K562 (cell line): Measurements from ENCODE around the gene FKBP3. TPM values are rescaled to one million over a fixed set of nuclear protein-coding genes. Genes with fewer than 3 reads are reported as not detected.

ENCODE experiments used
- ATAC-seq: fragments of 200-7000 bp; cut with Tn5 transposase; 3 replicates; pipeline ENCODE4 v1.9.1; 2020; ENCODE audit warnings: moderate library complexity
- BruUV-seq: library from RNA; stranded (reverse); fragments of 400-500 nt; replicated peaks from 2 replicates; lab custom pipeline; 2021; lab: Mats Ljungman, UMichigan
- CTCF ChIA-PET: fragments of 300-600 bp; formaldehyde crosslinking; extraction: SDS; loops from one replicate; lab custom pipeline; 2021; ENCODE audit warnings: low intra/inter-chr PET ratio; lab: Yijun Ruan, JAX
- POLR2A ChIA-PET: fragments of 300-600, 350-650 bp; sonication (Branson Sonifier 250); formaldehyde crosslinking; extraction: SDS; loops from one replicate; lab custom pipeline; 2021; ENCODE audit warnings: antibody characterized with exemption, inconsistent platforms; lab: Yijun Ruan, JAX
- DNase-seq, 4 experiments: peaks; one replicate each; pipeline versions ENCODE4 v3.0.0 to v3.0.0-alpha.2; 2011 to 2018; ENCODE audit warnings: low spot score in 3 of 4, mixed read lengths in 3 of 4; ENCODE audit errors: extremely low read depth in 1 of 4
- FAIRE-seq: peaks from 2 replicates; lab custom pipeline; 2011; peaks lifted over from hg19 to GRCh38; lab: Jason Lieb, UNC
- H2AFZ ChIP-seq: 2 replicates; pipeline ENCODE4 v1.6.0; 2011; ENCODE audit warnings: low read depth, low read length, control low read depth, inconsistent platforms
- H3K27ac ChIP-seq: fragments of 200-600 bp; 3 replicates; pipeline ENCODE4 v1.8.0; 2011; ENCODE audit warnings: low read depth, mild to moderate bottlenecking, control low read depth, inconsistent platforms, low read length, moderate library complexity, mixed read lengths; ENCODE audit errors: extremely low read depth
- H3K27me3 ChIP-seq, 2 experiments: fragments of 300-600 bp in 1 of 2; 2 replicates in 1 of 2; 3 replicates in 1 of 2; pipeline versions ENCODE4 v1.6.0 to v1.8.0; 2011; ENCODE audit warnings: inconsistent platforms in 2 of 2, low read length in 2 of 2, mild to moderate bottlenecking in 1 of 2, mixed read lengths in 1 of 2, moderate library complexity in 1 of 2; ENCODE audit not compliant: control insufficient read depth in 2 of 2, insufficient read depth in 2 of 2
- H3K36me3 ChIP-seq: fragments of 300-600 bp; 3 replicates; pipeline ENCODE4 v1.8.0; 2011; ENCODE audit warnings: mild to moderate bottlenecking, low read length, inconsistent platforms; ENCODE audit not compliant: control insufficient read depth, insufficient read depth
- H3K4me1 ChIP-seq, 2 experiments: fragments of 200-600 bp in 1 of 2; replicated peaks in 1 of 2; 2 replicates in 1 of 2; 3 replicates in 1 of 2; pipeline versions ENCODE4 v1.5.1 to v1.8.0; 2011; ENCODE audit warnings: inconsistent platforms in 2 of 2, low read length in 2 of 2, mild to moderate bottlenecking in 1 of 2, mixed read lengths in 1 of 2, moderate library complexity in 1 of 2; ENCODE audit not compliant: control insufficient read depth in 2 of 2, insufficient read depth in 2 of 2
- H3K4me2 ChIP-seq: 2 replicates; pipeline ENCODE4 v1.6.1; 2011; ENCODE audit warnings: low read length, control low read depth, inconsistent platforms, mixed read lengths; ENCODE audit not compliant: insufficient read depth
- H3K4me3 ChIP-seq: fragments of 200-600 bp; sonication (generic), shearing (Covaris generic); 2 replicates; pipeline ENCODE4 v1.5.1; 2016; ENCODE audit warnings: control low read depth, inconsistent platforms
- H3K79me2 ChIP-seq: fragments of 200-600 bp; 3 replicates; pipeline ENCODE4 v1.8.0; 2011; ENCODE audit warnings: low read length, inconsistent platforms; ENCODE audit not compliant: control insufficient read depth, insufficient read depth
- H3K9ac ChIP-seq, 2 experiments: 2 replicates each; pipeline versions ENCODE4 v1.6.0 to v1.6.1; 2011; ENCODE audit warnings: low read depth in 2 of 2, low read length in 2 of 2, control low read depth in 1 of 2, inconsistent platforms in 1 of 2, mild to moderate bottlenecking in 1 of 2, mixed read lengths in 1 of 2; ENCODE audit not compliant: insufficient read depth in 1 of 2
- H3K9me1 ChIP-seq: one replicate; pipeline ENCODE4 v1.6.0; 2011; ENCODE audit warnings: inconsistent platforms, mild to moderate bottlenecking, low read length, moderate library complexity; ENCODE audit not compliant: control insufficient read depth, insufficient read depth
- H3K9me3 ChIP-seq: replicated peaks from 2 replicates; pipeline ENCODE4 v1.5.1; 2011; ENCODE audit warnings: low read depth, low read length, inconsistent platforms; ENCODE audit not compliant: control insufficient read depth, insufficient read depth
- H4K20me1 ChIP-seq: replicated peaks from 2 replicates; pipeline ENCODE4 v1.6.1; 2011; ENCODE audit warnings: low read length, inconsistent platforms, mixed read lengths; ENCODE audit not compliant: control insufficient read depth, insufficient read depth
- PRDM10 ChIP-seq: fragments of 450-650 bp; IDR thresholded peaks from 2 replicates; pipeline ENCODE4 v1.6.1; 2018; ENCODE audit not compliant: partially characterized antibody
- SMAD1 ChIP-seq: fragments of 150-350 bp; IDR thresholded peaks from 2 replicates; pipeline ENCODE4 v1.6.1; 2014; ENCODE audit warnings: low read length, low read depth; ENCODE audit not compliant: partially characterized antibody
- TOE1 ChIP-seq, 2 experiments: fragments of 450-650 bp in 1 of 2; sonication (generic) in 1 of 2; formaldehyde crosslinking in 1 of 2; IDR thresholded peaks; 2 replicates each; pipeline versions ENCODE4 v1.7.1 to v1.8.0; 2016 to 2022; ENCODE audit warnings: borderline replicate concordance in 2 of 2, mild to moderate bottlenecking in 2 of 2, antibody characterized with exemption in 1 of 2, inconsistent platforms in 1 of 2, low read depth in 1 of 2, missing genetic modification reagents in 1 of 2, moderate library complexity in 1 of 2
- WGBS: fragments of 100-300 bp; shearing (Covaris generic); methylation state at CpG from one replicate; pipeline ENCODE4 v1.1.6; 2016; ENCODE audit warnings: low coverage, mixed read lengths; ENCODE audit not compliant: insufficient coverage; ENCODE audit errors: missing lambda C conversion rate; 5-methylcytosine and 5-hydroxymethylcytosine counted together
- in situ Hi-C: fragments of 300-500 bp; cut with MboI; formaldehyde crosslinking; loops from 4 replicates; pipeline ENCODE4 v1.15.0; 2018; ENCODE audit warnings: inconsistent platforms, mixed read lengths
- intact Hi-C: fragments of 100-400 bp; cut with micrococcal nuclease; formaldehyde crosslinking; loops from 2 replicates; pipeline ENCODE4 v1.14.2; 2022
- polyA plus RNA-seq, 8 experiments: library from polyadenylated mRNA; depleted of rRNA in 4 of 8; stranded (reverse) in 5 of 8; unstranded in 3 of 8; fragments of >200 nt; fragmentation: Nextera tagmentation in 2 of 8; fragmentation: Illumina TruSeq in 1 of 8; extraction: Ambion mirVana in 2 of 8; extraction: Trizol in 1 of 8; gene quantifications; 2 replicates each; pipeline versions ENCODE4 v1.2.1 to v1.2.3, GENCODE V29; 2011 to 2014; ENCODE audit warnings: inconsistent platforms in 1 of 8, missing spikeins in 1 of 8
- total RNA-seq, 7 experiments: library from RNA; depleted of rRNA in 6 of 7; stranded (reverse); fragments of >200 nt in 6 of 7; fragmentation: Illumina TruSeq in 2 of 7; extraction: Trizol in 2 of 7; gene quantifications; 2 replicates each; pipeline versions ENCODE4 v1.2.1 to v1.2.3, GENCODE V29; 2011 to 2021; ENCODE audit warnings: low replicate concordance in 1 of 7

The FKBP3 gene
- total and polyA plus RNA-seq, 9 of the 15 experiments (the other 6 are each of a cell fraction or from before 2014, with no cell fraction given), result 43.6 to 107 (median 65.2) TPM

GRCh38 chr14:45083976-45084722 is 50.1 kb downstream of the FKBP3 start, which contains the start of gene PRPF39 (continued):
- TF ChIP-seq TOE1 (IDR thresholded peaks at IDR 0.05; ENCODE audit: borderline replicate concordance), result peak; percentile 79
- no peak for TF ChIP-seq TOE1 (CRISPR knock-in tag; IDR thresholded peaks at IDR 0.05; ENCODE audit: borderline replicate concordance, low read depth)

GRCh38 chr14:45083617-45083975 is 50.7 kb downstream of the FKBP3 start:
- 3% methylated on average over 6 of the region's 10 CpGs for WGBS
- Histone ChIP-seq H3K4me2 (peak overlapping the region; percentile 75), H3K9me1 (no peaks in the 10 kb centered on the region), H3K4me3 (peak overlapping the region; percentile 77), H3K27me3 (no peaks in the 10 kb centered on the region), H2AFZ (peak overlapping the region; percentile 99), H3K79me2 (peaks cover 47% of the 10 kb centered on the region), H4K20me1 (peaks cover 6% of the 10 kb centered on the region), H3K27ac (peak overlapping the region; percentile 62; the same call in 2 of the 3 replicates), H3K4me1 (no peaks in the 10 kb centered on the region; a peak in 2 of 5 replicates), H3K9me3 (no peaks in the 10 kb centered on the region), H3K9ac (peak overlapping the region in 1 of 2 experiments; percentile 61; a peak in 3 of 4 replicates), H3K36me3 (0 out of 3 replicates have a peak, but pooled peaks cover 3% of the 10 kb centered on the region)
- ATAC-seq (no peak), DNase-seq (no peak), FAIRE-seq (no peak)
- BruUV-seq, result no TSS peak
- POLR2A ChIA-PET, result no interaction called here
- in situ Hi-C loops, result no loop called here
- intact Hi-C loops, result no loop called here
- TF ChIP-seq SMAD1, result no peak
- TF ChIP-seq PRDM10, result peak; percentile 94
- CTCF ChIA-PET, result no interaction called here
